PFSK-1 (cell line): Measurements from ENCODE around the gene KCNC3.

Source experiments
- FOXP2 ChIP-seq: optimal IDR thresholded peaks from 2 replicates; pipeline ENCODE3; 2011; ENCODE audit warnings: borderline replicate concordance, control low read depth, inconsistent platforms; ENCODE audit not compliant: insufficient read depth; ENCODE audit errors: extremely low read length, extremely low read depth
- POLR2AphosphoS5 ChIP-seq: IDR thresholded peaks from 2 replicates; pipeline ENCODE4 v1.6.1; 2012; ENCODE audit warnings: low read depth, mild to moderate bottlenecking, control low read depth, low read length, moderate library complexity
- REST ChIP-seq, 2 experiments: IDR thresholded peaks; 2 replicates each; pipeline versions ENCODE4 v1.6.1 to v1.8.0; 2011 to 2012; ENCODE audit warnings: low read depth in 2 of 2, low read length in 2 of 2, control low read depth in 1 of 2, inconsistent platforms in 1 of 2, mild to moderate bottlenecking in 1 of 2, moderate library complexity in 1 of 2; ENCODE audit not compliant: insufficient read depth in 1 of 2
- SIN3A ChIP-seq: IDR thresholded peaks from 2 replicates; pipeline ENCODE4 v1.6.1; 2012; ENCODE audit warnings: mild to moderate bottlenecking, low read length, moderate library complexity, borderline replicate concordance; ENCODE audit not compliant: insufficient read depth
- TAF1 ChIP-seq: IDR thresholded peaks from 2 replicates; pipeline ENCODE4 v1.6.1; 2012; ENCODE audit warnings: low read length, control low read depth, borderline replicate concordance; ENCODE audit not compliant: insufficient read depth

Gene KCNC3

GRCh38 chr19:50359328-50359818 is 30.2 kb upstream of the KCNC3 start:
- TF ChIP-seq TAF1 (no peak), FOXP2 (no peak), POLR2AphosphoS5 (no peak), REST (IDR thresholded peaks at IDR 0.05; ENCODE audit: insufficient read depth in 1 of 2, low read depth in 2 of 2, low read length in 2 of 2) (no peak), SIN3A (no peak)

DNA sequence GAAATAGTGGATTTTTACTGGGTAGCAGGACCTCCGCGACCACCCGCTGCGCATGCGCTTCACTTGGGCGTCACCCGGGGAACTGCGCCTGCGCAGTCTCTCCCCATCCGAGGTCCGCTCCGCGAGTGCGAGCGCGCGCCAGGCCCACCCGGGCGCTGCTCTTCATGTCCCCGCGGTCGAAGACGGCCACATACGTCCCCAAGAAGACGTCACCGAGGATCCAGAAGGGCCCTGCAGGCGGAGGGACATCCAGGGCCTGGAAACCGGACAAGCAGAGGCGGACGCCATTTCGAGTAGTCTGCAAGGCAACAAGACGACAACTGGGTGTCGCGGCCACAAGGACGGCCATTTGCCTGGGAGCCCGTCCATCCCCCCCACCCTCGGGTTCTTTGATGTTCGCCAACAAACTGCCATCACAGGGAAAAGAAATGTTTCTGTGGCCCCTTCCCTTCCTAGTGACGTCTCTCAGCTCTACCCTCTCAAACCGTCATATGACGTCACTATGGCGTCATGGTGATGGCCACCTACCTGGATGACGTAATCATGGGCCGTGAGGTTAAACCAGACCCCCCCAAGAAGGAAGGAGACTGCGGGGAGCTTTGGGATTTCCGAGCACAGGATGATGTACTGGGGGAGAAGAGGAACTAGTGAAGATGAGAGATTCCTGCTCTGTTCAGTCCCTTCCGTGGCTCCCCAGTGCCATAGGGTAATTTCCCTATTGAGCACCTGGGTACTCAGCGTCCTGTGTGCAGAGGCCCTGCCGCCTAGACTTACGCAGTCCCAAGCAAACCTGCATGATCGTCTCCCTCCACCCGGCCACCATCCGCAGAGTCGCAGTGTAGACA is 29.5 kb upstream of the KCNC3 start:
- TF ChIP-seq REST (IDR thresholded peaks at IDR 0.05; ENCODE audit: insufficient read depth in 1 of 2, low read depth in 2 of 2, low read length in 2 of 2) (no peak), SIN3A (no peak), POLR2AphosphoS5 (no peak), TAF1 (no peak), FOXP2 (no peak)

DNA sequence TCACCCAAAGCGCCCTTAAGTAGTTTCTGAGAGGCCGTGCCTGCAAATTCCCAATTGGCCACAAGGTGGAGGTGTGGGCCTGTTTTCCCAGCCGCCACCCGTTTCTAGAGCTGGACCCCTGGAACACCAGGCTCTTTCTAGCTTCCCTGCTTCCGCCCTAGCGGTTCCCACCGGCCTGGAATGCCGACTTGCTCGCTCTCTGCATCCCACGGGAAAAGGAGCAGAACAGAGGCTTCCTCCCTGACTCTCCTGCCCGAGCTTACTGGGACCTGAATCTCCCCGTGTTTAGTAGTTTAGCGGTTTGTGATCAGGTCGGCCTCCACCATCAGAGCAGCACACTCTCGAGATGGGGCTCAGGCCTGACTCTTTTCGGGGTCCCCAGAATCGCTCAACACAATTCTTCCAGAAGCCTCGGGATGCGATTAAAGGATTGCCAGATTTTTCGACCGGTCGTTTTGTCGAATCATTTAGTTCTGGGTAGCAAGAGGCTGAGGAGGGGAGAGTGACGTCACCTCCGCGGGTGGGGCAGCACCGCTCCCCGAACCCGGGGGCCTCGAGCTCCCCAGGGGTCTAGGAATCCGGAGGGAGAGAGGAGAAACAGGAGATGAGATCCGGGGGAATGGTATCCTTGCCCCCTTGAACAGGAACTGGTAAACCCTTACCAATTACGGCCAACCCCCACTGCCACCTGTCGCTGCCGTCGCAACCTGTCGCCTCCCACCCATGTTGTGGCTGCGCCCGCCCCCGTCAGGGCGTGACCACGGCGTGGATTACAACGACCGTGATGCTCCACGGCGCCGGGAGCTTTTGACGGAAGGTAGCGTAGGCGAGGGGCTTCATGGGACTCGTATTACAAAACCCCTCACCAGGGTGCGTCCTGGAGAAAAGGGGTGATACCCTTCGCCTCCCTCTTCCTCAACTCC is 28.3 kb upstream of the KCNC3 start:
- no peak for TF ChIP-seq SIN3A
- no peak for TF ChIP-seq REST (IDR thresholded peaks at IDR 0.05; ENCODE audit: insufficient read depth in 1 of 2, low read depth in 2 of 2, low read length in 2 of 2)
- TF ChIP-seq TAF1: no peak

GRCh38 chr19:50356691-50357177 is 27.6 kb upstream of the KCNC3 start:
- TF ChIP-seq TAF1 (no peak), POLR2AphosphoS5 (no peak), SIN3A (no peak), FOXP2 (no peak), REST (IDR thresholded peaks at IDR 0.05; ENCODE audit: insufficient read depth in 1 of 2, low read depth in 2 of 2, low read length in 2 of 2) (no peak)
